Urinary bladder (tissue), 4 donors: ENCODE measurements around the gene COL5A2. TPM values are rescaled to one million over a fixed set of nuclear protein-coding genes. Genes with fewer than 3 reads are reported as not detected.

Source experiments
- DNase-seq: peaks from one replicate; pipeline ENCODE4 v3.0.0-alpha.2; 2015; ENCODE audit errors: extremely low spot score
- H3K27ac ChIP-seq: one replicate; pipeline ENCODE4 v1.5.1; 2013; ENCODE audit warnings: low read depth, mild to moderate bottlenecking, moderate library complexity
- H3K36me3 ChIP-seq: one replicate; pipeline ENCODE4 v1.6.1; 2013; ENCODE audit warnings: mild to moderate bottlenecking, moderate library complexity; ENCODE audit not compliant: insufficient read depth
- H3K4me1 ChIP-seq: one replicate; pipeline ENCODE4 v1.6.1; 2013; ENCODE audit warnings: mild to moderate bottlenecking, moderate library complexity; ENCODE audit not compliant: insufficient read depth
- H3K4me3 ChIP-seq: one replicate; pipeline ENCODE4 v1.5.1; 2013; ENCODE audit warnings: low read depth, low read length
- WGBS: extraction: QIAGEN DNeasy Blood & Tissue Kit; methylation state at CpG from one replicate; pipeline ENCODE4 v1.1.7; 2013; 5-methylcytosine and 5-hydroxymethylcytosine counted together
- polyA plus RNA-seq: library from polyadenylated mRNA; stranded (reverse); fragments of 200-250 nt; gene quantifications from one replicate; pipeline ENCODE4 v1.2.3, GENCODE V29; 2013
- total RNA-seq: library from RNA; depleted of rRNA; stranded (reverse); fragments of >200 nt; gene quantifications from one replicate; pipeline ENCODE4 v1.2.3, GENCODE V29; 2014
- donor health status: healthy with polysubstance abuse.
- donor health status: healthy.

COL5A2 gene
- total and polyA plus RNA-seq, 2 donors = 112 to 964 TPM

DNA sequence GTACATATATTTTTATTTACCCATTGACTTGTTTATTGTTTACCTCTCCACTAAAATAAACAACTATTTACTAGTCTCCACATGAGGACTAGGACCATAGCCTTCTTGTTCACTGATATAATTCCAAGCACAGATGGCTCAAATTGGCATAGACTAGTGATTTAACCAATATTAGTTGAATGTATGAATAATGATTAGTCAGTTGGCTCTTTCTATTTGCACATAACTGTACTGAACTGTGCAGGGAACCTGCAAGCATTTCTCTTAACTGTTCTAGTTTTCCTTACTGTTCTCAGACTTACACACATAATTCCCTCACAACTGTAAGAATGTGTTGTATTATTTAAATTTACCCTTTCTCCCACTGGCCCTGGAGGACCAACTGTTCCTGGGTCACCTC lies 113.5 kb downstream of the COL5A2 start:
- peaks cover 3% of the 10 kb centered on the region for H3K36me3 ChIP-seq
- no peak for DNase-seq
- no peak overlapping the region for H3K27ac ChIP-seq
- no peak overlapping the region for H3K4me3 ChIP-seq
- H3K4me1 ChIP-seq = no peaks in the 10 kb centered on the region

DNA sequence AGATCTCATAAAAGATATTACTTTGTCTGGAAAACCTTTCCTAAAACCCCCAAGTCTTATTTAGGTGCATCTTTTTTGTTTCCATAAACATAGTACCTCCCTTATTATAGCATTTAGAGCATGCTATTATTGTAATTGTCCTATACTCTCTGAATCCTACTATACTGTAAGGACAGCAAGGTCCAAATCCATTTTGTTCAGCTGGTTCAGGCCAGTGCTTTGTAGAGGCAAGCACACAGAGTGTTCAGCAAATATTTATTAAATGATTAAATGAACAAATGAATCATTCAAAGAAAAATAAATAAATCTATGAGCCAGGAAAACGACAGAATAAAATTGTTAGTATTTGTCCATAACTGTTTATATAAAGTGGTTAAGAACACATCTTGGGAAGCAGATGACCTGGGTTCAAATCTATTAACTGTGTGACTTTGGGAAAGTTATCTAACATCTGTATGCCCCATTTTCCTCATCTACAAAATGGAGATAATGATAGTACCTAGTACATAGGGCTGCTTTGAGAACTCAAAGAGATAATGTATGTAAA lies 119.4 kb downstream of the COL5A2 start:
- Histone ChIP-seq H3K4me3 (no peak overlapping the region), H3K36me3 (peaks cover 3% of the 10 kb centered on the region), H3K4me1 (no peaks in the 10 kb centered on the region), H3K27ac (no peak overlapping the region)
- no peak for DNase-seq
- 27% methylated on average over 1 of the region's 1 CpG for WGBS

- H3K36me3 ChIP-seq = no peaks in the 10 kb centered on the region
- 92% methylated on average over 2 of the region's 2 CpGs for WGBS
- H3K4me3 ChIP-seq = no peak overlapping the region
- no peak overlapping the region for H3K27ac ChIP-seq
- no peaks in the 10 kb centered on the region for H3K4me1 ChIP-seq
- DNase-seq = no peak
Measured at GRCh38 chr2:189057316-189057715, 122.2 kb downstream of the COL5A2 start.

DNA sequence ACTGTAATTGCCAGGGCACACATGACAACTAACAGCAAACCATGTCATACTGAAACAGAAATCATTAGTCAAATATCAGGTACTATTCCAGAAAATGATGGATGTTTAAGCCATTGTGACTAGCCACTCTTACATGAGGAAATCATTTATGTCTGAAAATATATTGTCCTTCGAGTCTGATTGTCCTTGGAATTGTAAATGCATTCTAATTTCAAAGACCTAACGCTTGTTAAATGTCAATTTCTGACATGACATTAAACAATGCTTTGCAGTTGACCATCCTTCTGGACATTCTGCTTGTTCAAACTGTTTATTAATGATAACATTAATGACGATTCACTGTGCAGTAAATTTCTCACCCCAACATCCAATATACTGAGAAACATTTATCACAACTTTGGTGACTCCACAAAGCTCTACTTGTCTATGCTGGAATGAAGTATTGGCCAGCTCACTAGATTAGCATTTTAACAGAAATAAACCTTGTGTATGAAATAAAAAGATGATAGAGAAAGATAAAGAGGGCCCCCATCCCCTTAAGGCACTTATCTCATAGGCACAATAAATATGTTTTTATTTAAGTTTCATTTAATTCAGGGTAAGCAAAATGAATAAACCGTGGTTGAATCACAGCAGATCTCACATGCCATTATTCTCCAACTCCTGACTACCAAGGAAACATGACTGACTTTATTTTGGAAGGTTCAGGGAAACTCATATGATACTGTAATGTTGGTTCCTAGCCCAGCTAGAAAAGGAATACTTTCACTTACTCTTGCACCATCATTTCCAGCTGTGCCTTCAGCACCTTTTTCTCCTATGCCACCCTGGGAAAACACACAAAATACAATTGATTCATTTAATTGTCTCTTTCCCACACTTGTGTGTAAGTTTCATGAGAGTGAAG lies 123.1 kb downstream of the COL5A2 start:
- Histone ChIP-seq H3K27ac (no peak overlapping the region), H3K36me3 (no peaks in the 10 kb centered on the region), H3K4me1 (no peaks in the 10 kb centered on the region), H3K4me3 (no peak overlapping the region)
- no peak for DNase-seq
- 38% methylated on average over 4 of the region's 4 CpGs for WGBS

GRCh38 chr2:189050165-189050712 lies 129.3 kb downstream of the COL5A2 start:
- no peak overlapping the region for H3K4me3 ChIP-seq
- no peak overlapping the region for H3K27ac ChIP-seq
- no peaks in the 10 kb centered on the region for H3K36me3 ChIP-seq
- DNase-seq = no peak
- 57% methylated on average over 7 of the region's 7 CpGs for WGBS
- H3K4me1 ChIP-seq = no peaks in the 10 kb centered on the region

DNA sequence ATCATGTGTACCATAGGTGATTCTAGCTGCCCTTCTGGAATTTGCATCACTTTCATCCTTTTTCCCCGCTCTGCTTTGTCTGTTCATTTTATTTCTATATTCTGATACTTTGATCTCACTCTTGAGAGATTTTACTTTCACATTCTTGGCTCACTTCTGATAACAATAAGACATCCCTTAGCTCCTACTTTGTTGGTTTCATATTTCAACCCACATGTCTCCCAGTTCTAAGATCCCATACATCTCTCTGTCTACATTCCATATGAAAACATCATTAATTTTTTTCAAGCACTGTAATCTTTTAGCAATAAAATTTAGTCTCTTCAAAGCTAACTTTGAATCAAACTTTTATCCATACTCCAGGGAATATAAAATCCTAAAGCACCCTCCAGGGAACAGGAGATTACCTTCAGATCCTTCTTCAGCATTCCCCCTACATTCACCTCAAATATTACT lies 129.8 kb downstream of the COL5A2 start:
- H3K27ac ChIP-seq = no peak overlapping the region
- H3K4me3 ChIP-seq = no peak overlapping the region
- 79% methylated on average over 1 of the region's 1 CpG for WGBS
- DNase-seq = no peak
- no peaks in the 10 kb centered on the region for H3K4me1 ChIP-seq
- H3K36me3 ChIP-seq = no peaks in the 10 kb centered on the region

DNA sequence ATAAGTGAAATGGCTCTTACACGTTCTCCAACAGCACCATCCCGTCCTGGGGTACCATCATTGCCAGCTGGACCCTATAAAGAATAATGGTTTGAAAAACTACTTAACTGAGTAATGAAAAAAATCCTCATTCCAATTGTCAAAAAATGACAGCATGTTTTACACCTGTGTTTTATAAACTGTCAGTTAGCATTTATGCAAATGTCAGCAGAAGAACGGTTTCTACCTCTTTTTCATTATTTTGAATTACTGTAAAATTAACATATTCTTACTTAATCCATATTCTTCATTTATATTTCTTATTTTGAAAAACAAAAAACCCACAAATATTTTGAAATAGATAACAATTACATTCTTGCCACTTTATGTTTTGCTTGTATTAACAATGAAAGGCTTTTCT lies 131.4 kb downstream of the COL5A2 start:
- no peaks in the 10 kb centered on the region for H3K4me1 ChIP-seq
- H3K36me3 ChIP-seq = no peaks in the 10 kb centered on the region
- no peak for DNase-seq
- no peak overlapping the region for H3K4me3 ChIP-seq
- no peak overlapping the region for H3K27ac ChIP-seq
- WGBS = 86% methylated on average over 3 of the region's 3 CpGs

GRCh38 chr2:189047171-189047888 lies 132.2 kb downstream of the COL5A2 start:
- no peak overlapping the region for H3K27ac ChIP-seq
- no peaks in the 10 kb centered on the region for H3K4me1 ChIP-seq
- no peak overlapping the region for H3K4me3 ChIP-seq
- 89% methylated on average over 4 of the region's 4 CpGs for WGBS
- DNase-seq = no peak
- H3K36me3 ChIP-seq = peaks cover 1% of the 10 kb centered on the region

- no peaks in the 10 kb centered on the region for H3K4me1 ChIP-seq
- no peak for DNase-seq
- H3K27ac ChIP-seq = no peak overlapping the region
- 45% methylated on average over 2 of the region's 2 CpGs for WGBS
- peaks cover 1% of the 10 kb centered on the region for H3K36me3 ChIP-seq
- H3K4me3 ChIP-seq = no peak overlapping the region
Measured at GRCh38 chr2:189046320-189046719, 133.2 kb downstream of the COL5A2 start.

- H3K4me3 ChIP-seq = no peak overlapping the region
- WGBS = 92% methylated on average over 3 of the region's 3 CpGs
- H3K36me3 ChIP-seq = peaks cover 1% of the 10 kb centered on the region
- H3K27ac ChIP-seq = no peak overlapping the region
- no peaks in the 10 kb centered on the region for H3K4me1 ChIP-seq
- no peak for DNase-seq
Measured at GRCh38 chr2:189045836-189046235, 133.7 kb downstream of the COL5A2 start.

GRCh38 chr2:189037518-189037917 lies 142.0 kb downstream of the COL5A2 start:
- H3K27ac ChIP-seq = no peak overlapping the region
- H3K4me3 ChIP-seq = no peak overlapping the region
- H3K36me3 ChIP-seq = peaks cover 4% of the 10 kb centered on the region
- DNase-seq = no peak
- no peaks in the 10 kb centered on the region for H3K4me1 ChIP-seq
- WGBS = 83% methylated on average over 1 of the region's 1 CpG

DNA sequence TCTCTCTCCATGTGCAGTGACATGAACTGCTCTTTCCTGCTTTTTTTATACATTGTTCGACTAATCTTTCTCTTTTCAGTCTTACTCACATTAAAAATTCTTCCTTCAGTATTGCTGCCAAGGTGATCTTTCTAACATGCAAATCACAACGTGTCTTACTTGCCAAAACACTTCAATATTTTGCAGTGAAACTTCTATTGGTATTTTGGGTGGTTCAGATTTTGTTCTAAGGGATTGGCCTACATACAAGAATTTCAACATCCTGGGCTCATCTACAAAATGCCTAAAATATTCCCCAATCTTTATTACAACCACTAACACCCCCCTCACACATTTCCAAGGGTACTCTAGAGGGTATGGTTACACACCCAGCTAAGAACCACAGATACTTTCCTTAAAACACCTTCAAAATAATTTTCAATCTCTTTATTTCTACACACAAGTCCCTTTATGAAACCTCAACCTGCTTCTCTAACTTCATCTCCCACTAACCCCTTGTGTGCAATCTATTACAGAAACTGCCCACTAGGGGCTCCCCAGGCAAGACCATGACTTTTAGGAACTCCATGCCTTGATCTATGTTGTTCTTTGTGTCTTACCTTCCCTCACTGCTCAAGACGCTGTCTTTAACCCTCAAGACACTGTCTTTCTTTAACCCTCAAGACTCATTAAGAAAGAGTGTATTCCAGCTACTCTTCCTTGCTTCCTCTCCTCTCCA lies 154.5 kb downstream of the COL5A2 start:
- H3K27ac ChIP-seq = no peak overlapping the region
- H3K4me1 ChIP-seq = no peaks in the 10 kb centered on the region
- no peak overlapping the region for H3K4me3 ChIP-seq
- H3K36me3 ChIP-seq = no peaks in the 10 kb centered on the region
- 39% methylated on average over 3 of the region's 3 CpGs for WGBS
- DNase-seq = no peak

- no peak for DNase-seq
- peak overlapping the region; percentile 56 for H3K27ac ChIP-seq
- no peak overlapping the region for H3K4me3 ChIP-seq
- H3K4me1 ChIP-seq = no peaks in the 10 kb centered on the region
- WGBS = 47% methylated on average over 3 of the region's 3 CpGs
- H3K36me3 ChIP-seq = no peaks in the 10 kb centered on the region
Measured at GRCh38 chr2:189022492-189022891, 157.1 kb downstream of the COL5A2 start.
